ENCODE measurements around the gene VPS26A.

DNA sequence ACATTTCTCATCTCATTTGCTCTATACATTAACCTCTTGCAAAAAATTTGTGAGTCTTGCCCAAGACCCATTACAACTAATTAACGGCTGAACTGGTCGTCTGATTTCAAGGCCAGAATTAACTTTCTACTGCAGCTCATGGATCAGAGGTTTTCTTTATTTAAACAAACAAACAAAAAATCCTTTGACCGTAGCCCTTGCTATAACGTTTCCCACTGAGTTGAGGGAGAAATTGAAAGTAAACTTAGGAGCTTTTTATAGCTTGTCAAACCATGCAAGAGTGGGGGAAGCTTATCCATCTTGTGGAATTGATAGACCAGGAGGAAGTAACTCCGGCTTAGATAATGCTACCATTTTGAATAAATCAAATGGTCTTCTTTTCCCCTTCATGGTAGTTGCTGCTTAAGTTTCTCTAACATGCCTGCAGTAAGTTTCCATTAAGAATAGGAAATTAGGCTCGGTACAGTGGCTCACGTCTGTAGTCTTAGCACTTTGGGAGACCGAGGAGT lies 32.8 kb upstream of the VPS26A start:
- TF ChIP-seq TAF1 (IDR thresholded peaks at IDR 0.05; ENCODE audit: borderline replicate concordance, low read depth, low read length), result no peak
- TF ChIP-seq POLR2A (IDR thresholded peaks at IDR 0.05; ENCODE audit: low read depth, low read length), result no peak; the same call in 1 of the 2 replicates
- TF ChIP-seq POLR2AphosphoS5 (IDR thresholded peaks at IDR 0.05; ENCODE audit: low read depth, low read length), result no peak

All from GM12892 (cell line).